Activated CD8-positive, alpha-beta memory T cell treated with anti-CD3 and anti-CD28 coated beads, Interleukin-2, amount 50 U/mL, for 1 hour (primary cell): ENCODE results near the gene DYNAP.

Experiments used
- DNase-seq: peaks from one replicate; pipeline ENCODE4 v3.0.0-alpha.2; 2020; ENCODE audit errors: extremely low read depth

Gene DYNAP, protein sequence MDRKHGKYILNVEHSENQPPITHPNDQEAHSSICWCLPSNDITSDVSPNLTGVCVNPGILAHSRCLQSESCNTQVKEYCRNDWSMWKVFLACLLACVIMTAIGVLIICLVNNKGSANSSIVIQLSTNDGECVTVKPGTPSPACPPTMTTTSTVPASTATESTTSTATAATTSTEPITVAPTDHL

DNA sequence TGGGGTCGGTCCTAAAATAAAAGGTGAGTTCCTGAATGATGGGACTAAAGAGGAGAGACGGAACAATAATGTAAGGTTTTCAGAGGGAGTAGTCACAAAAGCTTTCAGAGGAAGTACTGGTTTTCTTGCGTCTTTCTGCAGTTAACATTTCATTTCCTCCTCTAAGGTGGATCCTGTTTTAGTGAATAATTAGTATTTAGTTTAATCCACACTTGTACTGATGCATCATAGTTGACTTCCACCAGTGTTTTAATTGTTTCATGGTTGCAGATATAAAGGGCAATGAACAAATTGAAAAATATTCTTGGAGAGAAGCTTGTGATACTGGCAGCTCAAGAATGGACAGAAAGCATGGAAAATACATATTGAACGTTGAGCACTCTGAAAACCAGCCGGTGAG is at the start of gene DYNAP:
DYNAP (plus strand) TSS at position 301 of the 400 bp plus-strand sequence; CDS start at position 339, 38 bp downstream.
- DNase-seq: no peak

DNA sequence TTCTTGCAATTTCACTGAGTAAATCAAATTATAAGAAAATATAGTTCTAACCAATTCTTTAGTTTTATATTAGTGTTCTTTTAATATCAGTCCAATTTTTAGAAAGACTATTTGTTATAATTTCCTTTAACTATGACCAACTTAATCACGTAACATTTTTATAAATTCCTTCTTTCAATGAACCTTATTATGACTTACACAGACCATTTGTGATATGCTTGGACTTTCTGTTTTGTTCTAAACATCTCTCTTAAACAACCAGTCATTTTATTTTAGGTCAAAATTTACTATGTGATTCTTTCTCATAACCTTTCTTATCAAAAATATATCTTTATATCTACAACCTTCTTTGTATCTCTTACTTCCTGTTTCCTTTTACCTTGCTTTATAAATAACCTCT is 39.5 kb upstream of the DYNAP start:
- no peak for DNase-seq

DNA sequence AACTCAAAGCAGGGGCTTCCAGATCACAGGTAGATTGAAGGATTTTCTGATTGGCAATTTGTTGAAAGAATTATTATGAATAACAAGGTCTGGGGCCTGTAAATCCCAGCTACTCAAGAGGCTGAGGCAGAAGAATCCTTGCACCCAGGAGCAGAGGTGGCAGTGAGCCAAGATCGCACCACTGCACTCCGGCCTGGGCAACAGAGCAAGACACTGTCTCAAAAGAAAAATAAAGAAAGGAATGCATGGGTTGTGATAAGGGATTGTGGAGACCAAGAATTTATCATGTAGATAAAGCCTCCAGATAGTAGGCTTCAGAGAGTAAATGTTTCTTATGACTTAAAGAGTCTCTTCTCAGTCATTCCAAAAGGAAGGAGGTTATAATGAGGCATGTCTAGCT is 35.8 kb upstream of the DYNAP start:
- no peak for DNase-seq

DNA sequence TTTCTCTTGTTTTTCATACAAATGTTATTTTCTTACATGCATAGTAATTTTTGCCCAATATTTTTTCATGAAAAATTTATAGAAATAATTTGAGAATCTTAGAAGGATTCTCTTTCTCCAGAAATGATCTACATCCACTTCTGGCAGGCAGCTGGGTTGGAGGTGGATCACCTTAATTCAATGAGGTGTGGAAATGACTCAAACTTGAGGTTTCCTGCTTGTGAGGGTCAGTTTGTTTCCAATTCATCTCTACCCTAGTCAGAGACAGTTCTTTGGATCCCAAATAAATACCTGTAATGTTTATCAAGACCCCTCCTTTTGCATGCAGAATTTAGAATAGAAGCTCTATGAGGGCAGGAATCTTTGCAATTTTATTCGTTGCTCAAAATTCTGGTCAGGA is 35.0 kb upstream of the DYNAP start:
- DNase-seq: no peak

DNA sequence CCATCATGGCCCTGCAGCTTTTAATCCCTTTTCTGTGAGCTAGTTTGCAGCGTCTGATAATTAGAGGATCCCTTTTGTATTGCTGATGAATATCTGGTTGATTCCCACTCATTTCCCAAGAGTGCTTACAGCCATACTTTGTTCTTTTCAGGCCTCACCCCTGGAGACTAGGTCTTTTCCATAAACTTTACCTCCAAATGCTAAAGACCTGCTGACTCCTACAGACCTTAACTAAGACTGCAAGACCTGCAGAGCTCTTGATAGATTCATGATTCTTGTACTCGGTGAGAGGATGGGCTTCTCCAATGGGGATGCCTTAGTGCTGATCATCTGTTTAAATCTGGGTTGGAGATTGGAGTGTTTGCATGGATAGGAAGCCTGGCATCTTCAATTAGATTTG is 33.1 kb upstream of the DYNAP start:
- DNase-seq: no peak

DNA sequence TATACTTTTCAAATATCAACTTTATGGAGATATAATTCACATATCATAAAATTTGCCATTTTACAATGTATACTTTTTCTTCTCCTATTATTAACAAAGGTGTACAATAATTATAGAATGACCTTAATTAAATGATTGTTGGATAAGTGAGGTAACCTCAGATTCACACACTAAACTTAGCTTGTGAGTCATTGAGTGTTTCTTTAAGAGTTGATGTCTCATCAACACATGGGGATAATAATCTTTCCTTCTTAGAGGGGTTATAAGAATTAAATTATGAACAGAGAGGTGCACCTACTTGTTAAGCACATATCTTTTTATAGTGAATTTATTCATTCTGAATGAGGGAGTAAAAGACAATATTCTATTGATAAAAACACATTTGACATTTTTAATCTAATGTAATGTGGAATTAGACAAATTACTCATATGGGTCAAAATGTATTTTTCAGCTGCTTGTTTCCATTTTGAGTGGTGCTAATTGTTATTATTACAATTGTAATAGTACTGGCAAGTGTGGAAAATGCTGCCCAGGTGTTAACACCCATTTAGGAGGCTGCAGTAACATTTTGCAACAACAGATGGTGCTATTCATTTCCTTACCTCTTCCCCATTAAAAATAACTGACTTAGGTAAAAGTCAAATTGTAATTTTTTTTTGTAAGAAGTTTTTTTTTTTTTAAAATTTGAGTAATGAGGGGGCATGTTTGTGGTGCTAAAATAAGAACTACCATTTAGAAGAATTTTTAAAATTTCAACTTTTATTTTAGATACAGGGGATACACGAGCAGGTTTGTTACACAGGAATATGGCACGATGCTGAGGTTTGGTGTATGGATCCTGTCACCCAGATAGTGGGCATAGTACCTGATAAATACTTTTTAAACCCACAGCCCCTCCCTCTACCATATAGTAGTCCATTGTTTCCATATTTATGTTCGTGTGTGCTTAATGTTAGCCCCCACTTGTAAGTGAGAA is 32.1 kb upstream of the DYNAP start:
- no peak for DNase-seq

DNA sequence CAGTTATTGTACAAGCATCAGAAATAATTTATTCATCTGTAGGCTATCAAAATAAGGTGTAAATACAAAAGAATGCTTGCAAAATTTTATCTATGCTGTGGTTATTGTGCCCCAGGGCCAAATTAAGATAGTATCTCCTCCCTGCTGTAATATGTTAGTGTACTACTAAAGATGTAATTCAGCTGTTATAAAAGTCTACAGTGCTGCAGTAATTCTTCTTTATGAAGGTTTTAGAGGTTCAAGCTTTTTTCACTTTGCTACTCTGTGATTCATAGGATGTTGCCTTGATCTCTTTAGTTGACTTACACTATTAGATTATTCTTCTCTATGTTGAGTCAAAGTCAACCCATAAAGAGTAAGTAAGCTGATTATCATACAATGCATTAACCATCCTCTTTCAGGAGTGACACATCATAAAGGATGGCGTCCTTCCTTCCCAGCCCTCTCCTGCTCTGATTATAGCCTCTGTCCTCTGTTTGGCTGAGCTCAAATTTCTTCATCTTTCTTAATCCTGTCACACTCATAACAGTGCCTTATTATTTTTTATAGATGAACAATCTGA is 29.3 kb upstream of the DYNAP start:
- no peak for DNase-seq

DNA sequence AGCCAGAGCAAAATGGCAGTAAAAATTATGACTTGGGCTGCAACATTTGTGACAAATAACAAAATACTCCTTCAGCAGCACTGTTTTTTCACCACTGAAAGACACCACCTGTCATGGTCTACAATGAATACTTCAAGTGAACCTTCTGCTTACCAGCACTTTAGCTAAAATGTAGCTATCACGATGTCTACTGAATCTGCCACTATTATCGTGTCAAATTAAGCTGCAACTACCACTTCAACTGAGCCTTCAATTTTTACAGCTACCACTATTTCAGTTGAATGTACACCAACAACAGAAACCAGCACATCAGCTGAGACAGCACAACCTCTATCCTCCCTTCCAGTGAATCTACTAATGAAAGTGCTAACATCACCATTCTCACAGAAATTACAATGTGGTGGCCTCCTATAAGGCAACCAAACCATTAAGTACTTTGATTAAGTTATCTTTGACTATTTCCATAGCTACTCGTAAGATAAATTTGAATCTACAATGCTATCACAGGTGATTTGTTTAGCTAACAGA is 10.8 kb upstream of the DYNAP start:
- no peak for DNase-seq

DNA sequence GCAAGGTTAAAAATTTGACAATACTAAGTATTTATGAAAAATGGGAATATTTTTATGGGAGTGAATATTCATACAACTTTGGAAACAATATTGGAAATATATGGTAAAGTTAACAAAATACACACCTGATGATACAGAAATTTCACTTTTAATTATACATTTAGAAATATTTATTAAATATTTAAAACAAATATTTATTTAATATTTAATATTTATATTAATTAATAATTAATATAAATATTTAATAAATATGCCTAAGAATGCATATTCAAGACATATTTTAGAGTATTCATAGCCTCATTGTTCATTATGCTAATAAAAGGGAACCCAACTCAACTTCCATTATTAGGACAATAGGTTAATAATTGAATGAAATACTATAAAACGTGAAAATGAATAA is 7.0 kb upstream of the DYNAP start:
- DNase-seq: no peak

DNA sequence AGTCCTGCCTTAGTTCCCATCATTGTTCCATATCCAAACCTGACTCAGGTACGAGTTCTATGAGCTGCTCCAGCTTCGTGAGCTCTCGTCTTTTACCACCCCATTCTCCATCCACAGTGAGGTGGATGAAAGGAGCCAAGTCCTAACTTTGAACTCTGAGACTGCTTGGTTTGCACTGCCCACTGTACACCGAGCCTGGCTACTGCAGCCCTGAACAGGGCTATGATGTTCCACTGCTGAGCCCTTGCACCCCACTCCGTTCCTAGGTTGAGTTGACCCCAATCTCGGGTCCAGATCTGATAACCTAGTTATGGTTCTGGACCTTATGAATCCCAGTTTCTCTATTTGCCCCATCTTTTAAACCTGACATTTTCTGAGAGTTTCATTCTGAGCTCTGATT is 5.3 kb upstream of the DYNAP start:
- DNase-seq: no peak

DNA sequence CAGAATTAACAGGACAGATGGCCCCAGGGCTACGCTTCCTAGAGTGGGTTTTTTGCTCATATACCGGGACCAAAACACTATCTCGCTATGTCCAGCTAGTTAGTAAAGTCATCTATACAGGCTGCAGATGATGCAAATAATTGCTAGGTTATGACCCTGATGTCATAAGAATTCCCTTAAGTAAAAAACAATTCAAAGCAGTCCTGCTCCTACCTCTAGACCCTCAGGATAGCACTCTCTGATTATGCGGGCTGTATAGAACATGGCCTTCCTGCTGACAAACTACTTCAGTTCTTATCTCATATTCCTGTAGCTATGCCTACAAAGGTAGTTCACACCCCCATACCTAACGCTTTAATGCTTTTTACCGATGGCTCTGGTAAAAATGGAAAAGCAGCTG is 13.2 kb downstream of the DYNAP start:
- no peak for DNase-seq

DNA sequence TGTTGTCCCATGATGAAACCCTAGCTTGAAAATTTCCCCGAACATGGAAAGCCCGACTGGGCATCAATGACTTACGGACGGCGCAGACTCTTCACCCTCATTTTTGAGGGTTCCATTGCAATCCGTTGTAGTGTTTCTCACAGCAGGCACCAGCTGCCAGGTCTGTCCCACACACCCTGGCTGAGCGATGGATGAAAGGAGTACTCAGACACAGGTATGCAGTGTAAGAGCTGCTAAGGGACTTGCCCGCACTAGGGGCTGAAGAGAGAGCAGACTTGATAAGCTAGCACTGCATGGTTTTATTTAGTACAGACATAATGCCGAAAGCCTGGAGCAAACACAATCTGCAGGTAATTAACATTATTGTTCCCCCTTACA is 15.8 kb downstream of the DYNAP start:
- DNase-seq: no peak

DNA sequence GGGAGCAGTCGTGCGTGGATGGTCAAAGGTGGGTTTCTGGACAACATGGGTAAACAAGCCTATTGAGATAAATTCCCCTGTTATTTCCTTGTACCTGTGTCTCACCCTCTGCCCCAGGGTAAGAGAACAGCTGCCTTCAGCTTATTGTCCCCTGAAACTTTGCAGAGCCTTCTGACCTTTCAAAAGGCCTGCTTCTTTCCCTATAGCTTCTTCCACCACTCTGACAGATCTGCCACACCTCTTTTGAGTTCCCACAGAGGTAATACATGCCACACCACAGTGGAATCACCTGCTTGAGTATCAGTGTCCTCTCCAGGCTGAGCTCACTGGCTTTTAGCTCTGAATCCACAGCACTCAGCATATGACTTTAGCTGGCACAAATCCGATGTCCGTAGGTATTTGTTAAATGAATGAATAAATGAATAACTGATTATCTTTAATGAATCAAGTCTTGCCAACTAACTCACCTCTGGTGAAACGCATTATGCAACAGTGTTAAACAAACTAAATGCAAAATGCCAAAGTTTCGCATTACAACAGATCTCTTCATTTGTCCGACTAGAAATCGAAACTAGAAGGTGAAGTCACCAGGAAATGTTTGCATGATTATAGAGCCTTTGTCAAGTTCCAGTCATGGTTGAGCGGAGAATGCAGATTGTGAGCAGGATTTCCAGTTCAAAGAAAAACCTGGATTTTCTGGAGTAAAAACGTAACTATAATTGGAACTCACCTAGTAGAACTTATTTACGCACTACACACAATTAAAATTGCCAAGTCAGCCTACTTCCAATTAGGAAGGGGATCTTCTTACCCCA is 16.4 kb downstream of the DYNAP start:
- DNase-seq: no peak

DNA sequence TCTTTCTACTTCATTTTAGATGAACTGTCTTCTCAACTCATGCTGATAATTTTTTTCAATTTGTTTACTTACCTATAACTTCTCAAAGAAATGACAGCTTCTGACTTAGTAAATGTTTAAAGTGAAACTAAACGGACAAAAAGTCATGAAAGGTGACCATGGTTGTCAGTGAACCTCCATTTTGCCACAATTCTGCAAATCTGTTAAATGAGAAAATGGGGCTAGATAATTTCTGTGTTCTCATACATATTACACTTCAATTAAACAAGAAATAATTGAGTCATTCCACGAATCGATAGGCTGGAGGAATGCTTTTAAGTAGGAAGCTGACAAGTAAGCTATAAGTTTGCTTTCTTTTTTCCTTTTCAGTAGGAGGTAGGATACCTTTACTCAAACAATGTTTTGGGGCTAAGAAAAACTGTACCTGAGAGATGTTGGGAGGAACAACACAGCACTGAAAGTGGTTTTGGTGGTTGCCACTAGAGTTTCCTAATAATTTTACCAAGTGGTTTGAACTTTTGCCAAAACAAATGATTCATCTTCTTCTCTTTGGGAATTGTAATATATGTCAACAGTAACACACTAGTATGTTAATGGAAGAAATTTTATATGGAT is 17.1 kb downstream of the DYNAP start:
- no peak for DNase-seq

DNA sequence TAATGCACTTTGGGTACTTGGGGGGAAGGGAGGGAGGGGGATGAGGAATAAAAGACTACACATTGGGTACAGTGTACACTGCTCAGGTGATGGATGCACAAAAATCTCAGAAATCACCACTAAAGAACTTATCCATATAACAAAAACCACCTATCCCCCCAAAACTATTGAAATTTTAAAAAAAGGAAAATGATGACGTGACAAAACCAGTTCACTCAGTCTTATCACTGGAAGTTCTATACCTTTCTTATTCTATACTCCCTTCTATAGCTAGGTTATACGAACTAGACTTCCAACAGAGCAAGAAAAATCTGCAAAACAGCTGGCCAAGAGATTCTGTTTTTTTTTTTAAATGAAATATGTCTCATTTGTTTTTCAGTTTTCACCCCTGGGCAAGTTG is 20.8 kb downstream of the DYNAP start:
- no peak for DNase-seq

DNA sequence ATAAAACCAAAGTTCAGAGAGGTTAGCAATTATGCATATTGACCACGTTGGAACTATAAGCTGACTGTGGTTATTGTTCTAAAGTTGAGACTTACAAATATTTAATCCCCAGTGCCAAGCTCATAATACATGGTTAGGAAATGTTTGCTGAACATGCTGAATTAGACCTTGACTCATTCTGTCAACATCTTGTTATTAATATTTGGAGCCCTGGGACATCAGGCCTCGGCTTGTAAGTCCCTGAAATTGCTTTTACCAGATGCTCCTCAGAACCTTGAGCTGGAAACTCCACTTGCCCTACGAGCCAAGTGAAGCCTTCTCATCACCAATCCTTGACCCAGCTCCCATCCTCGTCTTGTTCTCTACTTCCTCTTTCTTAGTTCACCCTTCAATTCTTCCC is 21.2 kb downstream of the DYNAP start:
- DNase-seq: no peak

DNA sequence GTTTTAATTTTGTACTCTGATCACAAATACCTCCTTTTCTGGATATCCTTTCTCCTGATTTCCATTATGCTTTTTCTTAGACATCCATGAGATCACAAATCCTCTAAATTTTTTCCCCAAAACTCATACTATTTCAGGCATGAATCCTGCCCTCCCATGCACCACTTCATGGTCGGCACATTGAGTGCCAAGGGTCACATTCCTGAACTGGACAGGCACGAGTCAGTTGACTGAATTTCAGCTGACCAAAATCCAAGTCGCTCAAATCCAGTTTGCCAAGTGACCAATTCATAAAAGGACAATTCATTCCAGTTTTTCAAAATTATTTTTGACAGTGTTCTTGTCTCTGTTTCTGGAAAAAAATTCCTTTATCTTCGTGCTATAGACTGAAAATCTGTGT is 22.1 kb downstream of the DYNAP start:
- no peak for DNase-seq

DNA sequence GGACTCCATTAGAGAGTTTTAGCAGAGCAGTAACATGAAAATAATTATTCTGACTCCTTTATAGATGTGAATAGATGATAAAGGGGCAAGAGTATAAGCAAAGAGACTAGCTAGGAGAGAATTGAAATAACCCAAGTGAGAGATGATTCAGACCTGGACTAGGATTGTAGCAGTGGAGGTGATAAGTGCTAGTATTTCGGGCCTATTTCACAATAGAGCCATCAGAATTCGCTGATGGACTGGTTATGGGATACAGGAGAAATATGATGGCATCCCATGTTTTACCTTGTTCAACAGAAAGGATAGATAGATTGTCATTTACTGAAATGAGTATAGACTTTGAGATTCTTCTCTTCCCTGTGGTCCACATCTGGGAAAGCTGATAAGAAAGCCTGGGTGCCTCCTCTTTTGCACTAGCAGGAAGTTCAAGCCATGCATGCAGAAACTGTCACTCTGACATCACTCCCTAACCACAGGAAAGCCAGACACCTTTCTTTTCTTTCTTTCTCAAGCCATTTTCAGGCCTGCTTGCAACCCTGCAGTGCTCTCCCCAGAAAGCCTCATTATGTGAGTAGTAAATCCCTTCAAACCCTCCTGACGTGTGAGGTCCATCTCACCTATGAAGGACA is 25.3 kb downstream of the DYNAP start:
- no peak for DNase-seq

DNA sequence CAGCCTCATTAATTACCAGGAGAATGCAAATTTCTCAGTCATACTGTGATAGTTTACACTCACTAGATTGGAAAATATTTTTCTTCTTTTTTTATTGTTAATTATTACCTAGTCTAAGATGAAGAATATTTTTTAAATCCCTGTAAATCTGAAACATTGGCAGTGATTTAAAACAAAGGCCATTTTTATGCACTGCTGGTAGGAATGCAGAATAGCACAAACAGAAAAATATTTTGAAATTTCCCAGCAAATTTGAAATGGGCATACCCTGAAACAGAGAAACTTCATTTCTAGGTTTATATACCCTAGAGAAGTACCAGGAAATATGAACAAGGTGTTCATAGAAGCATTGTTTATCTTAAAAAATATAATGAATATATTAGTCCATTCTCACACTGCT is 31.0 kb downstream of the DYNAP start:
- no peak for DNase-seq

DNA sequence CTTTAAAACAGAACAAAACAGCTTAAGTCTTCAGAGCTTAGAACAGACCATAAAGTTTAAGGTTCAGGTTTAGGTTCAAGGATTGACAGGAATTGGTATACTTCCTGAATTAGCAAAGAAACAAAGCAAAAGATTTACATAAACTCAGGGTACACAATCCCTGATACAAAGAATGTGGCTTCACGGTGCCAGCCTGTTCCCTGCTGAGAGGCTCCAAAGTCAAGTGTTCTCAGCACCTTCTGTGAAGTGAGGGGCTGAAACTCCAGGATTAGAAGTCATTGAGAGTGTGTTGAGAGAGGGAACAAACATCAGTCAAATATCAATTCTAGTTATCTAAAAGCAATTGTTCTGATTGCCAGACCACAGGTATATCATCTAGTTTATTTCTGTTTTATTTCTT is 35.7 kb downstream of the DYNAP start:
- DNase-seq: no peak

DNA sequence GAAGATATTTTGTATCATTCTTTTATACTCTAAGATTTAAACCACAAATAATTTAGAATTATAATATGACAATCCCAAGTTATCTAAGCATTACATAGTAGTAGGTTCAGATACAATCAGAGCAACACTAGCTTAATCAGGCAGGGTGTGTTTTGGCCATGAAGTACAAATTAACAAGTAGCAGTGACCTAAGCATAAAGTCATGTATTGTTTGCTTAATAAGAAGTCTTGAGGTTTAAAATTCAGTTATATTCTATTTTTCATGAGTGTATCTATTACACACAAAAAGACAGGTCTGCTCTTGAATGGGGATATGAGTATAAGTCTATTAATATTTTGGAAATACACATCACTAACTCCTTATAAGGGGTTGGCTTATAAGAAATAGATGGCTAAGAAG is 39.9 kb downstream of the DYNAP start:
- no peak for DNase-seq
